Esophagus muscularis mucosa (tissue), 4 donors: ENCODE measurements around the gene PAX6. TPM values are rescaled to one million over a fixed set of nuclear protein-coding genes. Genes with fewer than 3 reads are reported as not detected.

Experiments
- DNase-seq: peaks from one replicate; pipeline ENCODE4 v3.0.0-alpha.2; 2017; ENCODE audit errors: extremely low spot score
- H3K27ac ChIP-seq, 4 donors: fragments of 200-600 bp; sonication (generic); replicated peaks in 1 of 4; 1 replicate in 3 of 4; 2 replicates in 1 of 4; pipeline ENCODE4 v1.5.1; 2016 to 2019; ENCODE audit warnings: mild to moderate bottlenecking in 1 of 4
- H3K27me3 ChIP-seq, 4 donors: fragments of 200-600 bp; sonication (generic); one replicate each; pipeline versions ENCODE4 v1.5.1 to v1.6.0; 2016 to 2019
- H3K36me3 ChIP-seq, 4 donors: fragments of 200-600 bp; sonication (generic); one replicate each; pipeline ENCODE4 v1.5.1; 2016 to 2019
- H3K4me1 ChIP-seq, 4 donors: fragments of 200-600 bp; sonication (generic); one replicate each; pipeline ENCODE4 v1.5.1; 2016 to 2019
- H3K4me3 ChIP-seq, 4 donors: fragments of 200-600 bp; sonication (generic); 1 replicate in 2 of 4; 2 replicates in 2 of 4; pipeline ENCODE4 v1.5.1; 2016 to 2019; ENCODE audit warnings: mild to moderate bottlenecking in 4 of 4, moderate library complexity in 1 of 4
- H3K9me3 ChIP-seq, 4 donors: fragments of 200-600 bp; sonication (generic); 1 replicate in 3 of 4; 2 replicates in 1 of 4; pipeline ENCODE4 v1.5.1; 2016 to 2019
- CTCF ChIP-seq, 3 experiments: fragments of 200-600 bp in 2 of 3; fragments of 450-650 bp in 1 of 3; sonication (generic) in 2 of 3; IDR thresholded peaks; one replicate each; pipeline ENCODE4 v1.5.1; 2017 to 2019; ENCODE audit warnings: antibody characterized with exemption in 3 of 3, mild to moderate bottlenecking in 2 of 3, moderate library complexity in 1 of 3
- EP300 ChIP-seq: sonication (generic); formaldehyde crosslinking; IDR thresholded peaks from one replicate; pipeline ENCODE4 v1.6.1; 2017; ENCODE audit warnings: antibody characterized with exemption
- POLR2A ChIP-seq: fragments of 450-650 bp; IDR thresholded peaks from one replicate; pipeline ENCODE4 v1.6.1; 2017; ENCODE audit warnings: antibody characterized with exemption, moderate library complexity, mild to moderate bottlenecking, low read depth
- POLR2AphosphoS5 ChIP-seq, 2 donors: sonication (generic); formaldehyde crosslinking; IDR thresholded peaks; one replicate each; pipeline ENCODE4 v1.6.1; 2017; ENCODE audit warnings: antibody characterized with exemption in 2 of 2
- WGBS: methylation state at CpG from one replicate; pipeline ENCODE4 v1.1.5; 2018; 5-methylcytosine and 5-hydroxymethylcytosine counted together
- intact Hi-C: fragments of 100-400 bp; cut with DNase I; formaldehyde crosslinking; loops from one replicate; pipeline ENCODE4 v1.15.1; 2023
- total RNA-seq, 4 donors: library from RNA; depleted of rRNA; stranded (reverse); fragments of >200 nt; gene quantifications; one replicate each; pipeline versions ENCODE4 v1.1.0 to v1.2.1, GENCODE V29; 2016

PAX6 gene
- total RNA-seq, 4 donors from 2014 or later, result 0.06 TPM; not detected in 3

GRCh38 chr11:31797190-31798056, 13.7 kb downstream of the PAX6 start:
- Histone ChIP-seq H3K36me3 (no peaks in the 10 kb centered on the region), H3K27me3 (peaks cover 12 to 68% (median 58%) of the 10 kb centered on the region in 4 donors), H3K4me1 (peaks cover 5 to 37% (median 29%) of the 10 kb centered on the region in 4 donors), H3K9me3 (no peaks in the 10 kb centered on the region), H3K4me3 (no peak overlapping the region), H3K27ac (no peak overlapping the region)
- WGBS, result 24% methylated on average over 30 of the region's 31 CpGs
- DNase-seq, result peak; percentile 86
- TF ChIP-seq EP300 (no peak), CTCF (IDR thresholded peaks at IDR 0.05) (no peak), POLR2AphosphoS5 (IDR thresholded peaks at IDR 0.05) (no peak), POLR2A (no peak)
- intact Hi-C loops, result no loop called here

- peaks cover 12 to 60% (median 51%) of the 10 kb centered on the region in 4 donors for H3K27me3 ChIP-seq
- H3K4me1 ChIP-seq, result peaks cover 5 to 43% (median 35%) of the 10 kb centered on the region in 4 donors
- no peak overlapping the region for H3K27ac ChIP-seq
- no peak for TF ChIP-seq CTCF (IDR thresholded peaks at IDR 0.05)
- no peak for TF ChIP-seq POLR2AphosphoS5 (IDR thresholded peaks at IDR 0.05)
- no peak for TF ChIP-seq EP300
- no peaks in the 10 kb centered on the region for H3K9me3 ChIP-seq
- no peaks in the 10 kb centered on the region for H3K36me3 ChIP-seq
- no peak overlapping the region for H3K4me3 ChIP-seq
- peak; percentile 66 for DNase-seq
- intact Hi-C loops, result no loop called here
- 33% methylated on average over 19 of the region's 19 CpGs for WGBS
These were observed 14.5 kb downstream of the PAX6 start for GRCh38 chr11:31796499-31797189.

GRCh38 chr11:31795706-31796498, 15.2 kb downstream of the PAX6 start:
- DNase-seq, result peak; percentile 79
- H3K27ac ChIP-seq, result no peak overlapping the region
- H3K4me3 ChIP-seq, result no peak overlapping the region
- intact Hi-C loops, result no loop called here
- TF ChIP-seq POLR2A, result no peak
- TF ChIP-seq POLR2AphosphoS5 (IDR thresholded peaks at IDR 0.05), result no peak
- no peak for TF ChIP-seq CTCF (IDR thresholded peaks at IDR 0.05)
- TF ChIP-seq EP300, result no peak
- WGBS, result 75% methylated on average over 22 of the region's 22 CpGs
- H3K9me3 ChIP-seq, result no peaks in the 10 kb centered on the region
- H3K27me3 ChIP-seq, result peaks cover 12 to 53% (median 43%) of the 10 kb centered on the region in 4 donors
- H3K4me1 ChIP-seq, result peaks cover 5 to 42% (median 36%) of the 10 kb centered on the region in 4 donors
- no peaks in the 10 kb centered on the region for H3K36me3 ChIP-seq

- TF ChIP-seq CTCF (IDR thresholded peaks at IDR 0.05), result no peak
- TF ChIP-seq POLR2A, result no peak
- no peak for TF ChIP-seq EP300
- TF ChIP-seq POLR2AphosphoS5 (IDR thresholded peaks at IDR 0.05), result no peak
- intact Hi-C loops, result no loop called here
- no peaks in the 10 kb centered on the region for H3K36me3 ChIP-seq
- no peaks in the 10 kb centered on the region for H3K9me3 ChIP-seq
- peaks cover 12 to 39% (median 30%) of the 10 kb centered on the region in 4 donors for H3K27me3 ChIP-seq
- no peak overlapping the region for H3K4me3 ChIP-seq
- peaks cover 5 to 34% (median 29%) of the 10 kb centered on the region in 4 donors for H3K4me1 ChIP-seq
- 85% methylated on average over 4 of the region's 4 CpGs for WGBS
- H3K27ac ChIP-seq, result no peak overlapping the region
- DNase-seq, result peak; percentile 77
These were observed 16.6 kb downstream of the PAX6 start for GRCh38 chr11:31794548-31794947.
